GM19395 (cell line): ENCODE results near the gene SMIM31.

Experiments
- ATAC-seq: cut with Tn5 transposase; IDR thresholded peaks from one replicate; pipeline ENCODE4 v1.9.1; 2021; ENCODE audit warnings: mild to moderate bottlenecking, moderate library complexity; ENCODE audit not compliant: unreplicated experiment

Gene SMIM31

GRCh38 chr4:164753873-164754488 lies at the start of gene SMIM31:
Gene SMIM31 (plus strand): TSS chr4:164754131. CDS start chr4:164770444, 16,313 bp downstream.
- no peak for ATAC-seq

- no peak for ATAC-seq
These were observed 47.3 kb upstream of the SMIM31 start for GRCh38 chr4:164706675-164707074.

GRCh38 chr4:164716901-164717300 lies 37.0 kb upstream of the SMIM31 start:
- no peak for ATAC-seq

- no peak for ATAC-seq
These were observed 35.1 kb upstream of the SMIM31 start for GRCh38 chr4:164718827-164719226.

- no peak for ATAC-seq
These were observed 28.9 kb upstream of the SMIM31 start for GRCh38 chr4:164725066-164725465.

GRCh38 chr4:164730705-164731393 lies 23.1 kb upstream of the SMIM31 start:
- ATAC-seq: no peak

- ATAC-seq: peak; percentile 59
These were observed 22.0 kb upstream of the SMIM31 start for GRCh38 chr4:164731827-164732474.

- peak; percentile 76 for ATAC-seq
These were observed 19.4 kb upstream of the SMIM31 start for GRCh38 chr4:164734484-164734883.

GRCh38 chr4:164748375-164748774 lies 5.6 kb upstream of the SMIM31 start:
- ATAC-seq: no peak

- no peak for ATAC-seq
These were observed 1.5 kb downstream of the SMIM31 start for GRCh38 chr4:164755432-164755831.

GRCh38 chr4:164756686-164757085 lies 2.8 kb downstream of the SMIM31 start:
- no peak for ATAC-seq

GRCh38 chr4:164761241-164761640 lies 7.3 kb downstream of the SMIM31 start:
- ATAC-seq: no peak

GRCh38 chr4:164761746-164762275 lies 7.9 kb downstream of the SMIM31 start:
- ATAC-seq: no peak

- ATAC-seq: no peak
These were observed 11.2 kb downstream of the SMIM31 start for GRCh38 chr4:164765096-164765495.

- no peak for ATAC-seq
These were observed 11.9 kb downstream of the SMIM31 start for GRCh38 chr4:164765833-164766232.

- no peak for ATAC-seq
These were observed 14.6 kb downstream of the SMIM31 start for GRCh38 chr4:164768516-164768915.

- ATAC-seq: no peak
These were observed 16.2 kb downstream of the SMIM31 start for GRCh38 chr4:164770010-164770724.

- no peak for ATAC-seq
These were observed 17.2 kb downstream of the SMIM31 start for GRCh38 chr4:164771088-164771487.

GRCh38 chr4:164772076-164772475 lies 18.1 kb downstream of the SMIM31 start:
- no peak for ATAC-seq

- ATAC-seq: no peak
These were observed 25.1 kb downstream of the SMIM31 start for GRCh38 chr4:164779080-164779479.

GRCh38 chr4:164779811-164780216 lies 25.9 kb downstream of the SMIM31 start:
- peak; percentile 83 for ATAC-seq
